ENCODE measurements around the gene SYNDIG1.

DNA sequence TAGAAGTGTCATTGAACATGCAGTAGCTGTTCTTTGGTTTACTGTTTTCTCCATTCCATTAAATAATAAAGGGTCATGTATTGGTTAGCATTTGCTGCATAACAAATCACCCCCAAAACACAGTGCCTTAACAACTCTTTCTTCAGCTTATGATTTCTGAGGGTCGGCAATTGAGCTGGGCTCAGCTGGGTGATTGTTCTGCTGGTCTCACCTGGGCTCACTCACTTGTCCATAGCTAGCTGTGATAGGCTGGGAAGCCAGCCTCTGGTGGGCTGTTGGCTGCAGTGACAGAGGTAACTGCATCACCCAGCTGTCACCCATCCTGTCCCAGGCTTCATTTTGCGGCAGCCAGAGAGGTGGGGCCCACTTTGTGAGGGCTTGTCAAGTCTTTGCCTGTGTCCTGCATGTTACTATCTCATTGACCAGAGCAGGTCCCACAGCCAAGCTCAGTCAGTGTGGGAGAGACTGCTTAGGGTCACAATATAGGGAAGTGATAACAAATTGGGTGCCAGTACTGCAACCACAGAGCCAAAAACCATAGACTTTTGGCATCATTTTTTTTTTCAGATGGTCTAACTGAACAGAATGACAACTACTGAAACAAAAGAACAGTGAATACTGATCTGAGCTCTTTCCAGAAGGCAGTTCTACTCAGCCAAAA is 76.9 kb downstream of the SYNDIG1 start:
- TF ChIP-seq HDGF (IDR thresholded peaks at IDR 0.05; ENCODE audit: borderline replicate concordance) (no peak), NFRKB (IDR thresholded peaks at IDR 0.05) (no peak), SP1 (IDR thresholded peaks at IDR 0.05) (no peak), FOXM1 (IDR thresholded peaks at IDR 0.05; ENCODE audit: borderline replicate concordance) (no peak)
